Activated CD8-positive, alpha-beta memory T cell treated with anti-CD3 and anti-CD28 coated beads for 24 hours (primary cell): ENCODE measurements around the gene PDE12.

Experiments used
- DNase-seq: peaks from one replicate; pipeline ENCODE4 v3.0.0-alpha.2; 2020

Gene PDE12, protein sequence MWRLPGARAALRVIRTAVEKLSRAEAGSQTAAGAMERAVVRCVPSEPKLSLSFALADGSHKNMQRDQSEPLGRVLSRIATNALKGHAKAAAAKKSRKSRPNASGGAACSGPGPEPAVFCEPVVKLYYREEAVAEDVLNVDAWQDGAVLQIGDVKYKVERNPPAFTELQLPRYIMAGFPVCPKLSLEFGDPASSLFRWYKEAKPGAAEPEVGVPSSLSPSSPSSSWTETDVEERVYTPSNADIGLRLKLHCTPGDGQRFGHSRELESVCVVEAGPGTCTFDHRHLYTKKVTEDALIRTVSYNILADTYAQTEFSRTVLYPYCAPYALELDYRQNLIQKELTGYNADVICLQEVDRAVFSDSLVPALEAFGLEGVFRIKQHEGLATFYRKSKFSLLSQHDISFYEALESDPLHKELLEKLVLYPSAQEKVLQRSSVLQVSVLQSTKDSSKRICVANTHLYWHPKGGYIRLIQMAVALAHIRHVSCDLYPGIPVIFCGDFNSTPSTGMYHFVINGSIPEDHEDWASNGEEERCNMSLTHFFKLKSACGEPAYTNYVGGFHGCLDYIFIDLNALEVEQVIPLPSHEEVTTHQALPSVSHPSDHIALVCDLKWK

DNA sequence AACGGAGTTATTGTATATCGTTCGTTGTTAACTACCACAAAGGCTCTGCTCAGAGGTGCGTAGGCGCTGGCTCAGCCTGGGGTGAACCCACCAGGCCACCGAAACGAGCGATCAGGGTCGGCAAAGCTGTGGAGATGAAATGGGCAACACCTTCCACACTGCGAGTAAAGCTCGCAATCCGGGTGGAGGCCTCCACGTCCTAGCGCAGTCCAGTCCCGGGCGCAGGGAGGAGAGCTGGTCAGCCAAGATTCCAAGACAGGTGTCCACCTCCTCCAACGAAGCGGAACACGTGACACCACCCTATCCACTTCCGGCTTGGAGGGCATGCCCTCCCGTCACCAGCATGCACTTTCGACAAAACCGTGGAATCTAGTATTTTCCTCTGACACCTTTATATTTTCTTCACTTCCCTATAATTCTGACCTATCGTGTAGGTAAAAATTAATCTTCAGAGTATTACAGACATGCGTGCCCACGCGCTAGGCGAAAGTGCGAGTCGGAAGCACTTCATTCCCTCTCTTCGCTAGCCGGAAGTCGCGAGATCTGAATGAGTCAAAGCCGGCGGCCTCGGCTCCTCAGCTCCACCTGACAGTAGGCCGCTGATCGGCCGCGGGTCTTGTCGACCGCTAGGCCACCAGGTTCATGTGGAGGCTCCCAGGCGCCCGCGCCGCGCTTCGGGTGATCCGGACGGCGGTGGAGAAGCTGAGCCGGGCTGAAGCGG, at the start of gene PDE12:
TSS of gene PDE12 (plus strand) at position 537 of the 721 bp plus-strand sequence. CDS start at position 643, 106 bp downstream.
- peak; percentile 95 for DNase-seq

DNA sequence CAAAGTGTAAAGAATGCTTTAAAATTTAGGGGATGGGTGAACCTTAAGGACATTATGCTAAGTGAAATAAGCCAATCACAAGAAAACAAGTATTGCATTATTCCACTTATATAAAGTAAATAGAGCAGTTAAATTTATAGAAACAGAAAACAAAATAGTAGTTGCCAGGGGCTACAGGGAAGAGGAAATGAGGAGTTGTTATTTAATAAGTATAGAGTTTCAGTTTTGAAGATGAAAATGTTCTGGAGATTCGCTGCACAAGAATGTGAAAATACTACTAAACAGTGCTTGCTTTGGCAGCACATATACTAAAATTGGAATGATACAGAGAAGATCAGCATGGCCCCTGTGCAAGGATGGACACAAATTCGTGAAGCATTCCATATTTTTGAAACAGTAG, 43.9 kb upstream of the PDE12 start:
- no peak for DNase-seq

DNA sequence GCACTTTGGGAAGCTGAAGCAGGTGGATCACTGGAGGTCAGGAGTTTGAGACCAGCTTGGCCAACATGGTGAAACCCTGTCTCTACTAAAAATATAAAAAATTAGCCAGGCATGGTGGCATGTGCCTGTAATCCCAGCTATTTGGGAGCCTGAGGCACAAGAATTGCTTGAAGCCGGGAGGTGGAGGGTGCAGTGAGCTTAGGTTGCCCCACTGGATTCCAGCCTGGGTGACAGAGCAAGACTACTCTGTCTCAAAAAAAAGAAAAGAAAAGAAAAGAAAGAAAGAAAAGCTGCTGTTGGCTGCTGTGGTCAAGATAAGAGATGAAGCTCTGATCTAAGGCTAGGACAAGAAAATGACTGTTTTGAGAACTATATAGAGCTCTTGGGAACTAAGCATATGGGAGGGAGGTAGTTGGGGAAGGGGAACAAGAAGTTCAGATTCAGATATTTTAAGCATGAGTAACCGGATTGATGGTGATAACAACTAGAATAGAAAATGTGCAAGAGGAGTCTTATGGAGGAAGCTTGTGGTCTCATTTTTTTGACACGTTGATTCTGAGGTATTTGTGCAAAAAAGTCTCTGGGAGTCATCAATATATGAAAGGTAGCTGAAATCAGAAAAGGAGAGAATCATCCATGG, 37.7 kb upstream of the PDE12 start:
- no peak for DNase-seq

DNA sequence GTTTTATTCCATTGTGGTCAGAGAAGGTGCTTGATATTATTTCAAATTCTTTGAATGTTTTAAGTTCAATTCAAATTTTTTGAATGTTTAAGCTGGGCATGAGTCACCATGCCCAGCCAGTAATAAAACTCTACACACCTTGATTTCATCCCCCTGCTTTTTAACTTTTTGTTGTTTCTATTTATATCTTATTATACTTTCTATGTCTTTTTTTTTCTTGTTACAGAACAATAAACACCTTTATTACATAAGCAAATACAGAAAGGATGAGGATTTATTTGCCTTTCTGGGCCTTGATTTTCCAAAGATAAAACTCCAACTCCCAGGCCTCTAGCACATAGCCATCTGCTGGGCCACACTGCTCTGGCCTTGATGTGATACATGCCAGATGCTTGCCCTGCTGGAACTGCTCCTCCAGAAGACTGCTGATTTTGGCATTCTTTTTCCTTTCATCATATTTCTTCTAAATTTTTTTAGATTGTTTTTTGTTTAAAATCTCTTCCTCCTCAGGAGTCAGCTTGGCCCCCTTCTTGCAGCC, 25.9 kb upstream of the PDE12 start:
- DNase-seq: no peak

DNA sequence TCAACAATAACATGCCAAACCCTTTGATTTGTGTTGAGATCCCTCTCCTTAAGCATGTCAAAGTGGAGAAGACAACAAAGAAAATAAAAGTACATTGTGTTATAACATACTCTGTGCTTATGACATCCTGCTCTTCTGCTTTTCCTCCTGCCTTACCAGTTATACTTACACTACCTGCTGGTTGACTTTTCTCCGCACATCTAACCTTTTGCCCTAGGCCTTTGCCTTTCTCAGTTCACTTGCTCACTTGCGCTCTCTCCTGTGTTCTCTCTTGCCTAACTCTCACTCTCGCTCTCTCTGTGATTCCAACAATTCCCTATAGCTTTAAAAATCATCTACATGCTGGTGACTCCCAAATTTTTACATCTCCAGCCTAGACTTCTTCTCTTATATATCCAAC, 17.6 kb upstream of the PDE12 start:
- DNase-seq: no peak

DNA sequence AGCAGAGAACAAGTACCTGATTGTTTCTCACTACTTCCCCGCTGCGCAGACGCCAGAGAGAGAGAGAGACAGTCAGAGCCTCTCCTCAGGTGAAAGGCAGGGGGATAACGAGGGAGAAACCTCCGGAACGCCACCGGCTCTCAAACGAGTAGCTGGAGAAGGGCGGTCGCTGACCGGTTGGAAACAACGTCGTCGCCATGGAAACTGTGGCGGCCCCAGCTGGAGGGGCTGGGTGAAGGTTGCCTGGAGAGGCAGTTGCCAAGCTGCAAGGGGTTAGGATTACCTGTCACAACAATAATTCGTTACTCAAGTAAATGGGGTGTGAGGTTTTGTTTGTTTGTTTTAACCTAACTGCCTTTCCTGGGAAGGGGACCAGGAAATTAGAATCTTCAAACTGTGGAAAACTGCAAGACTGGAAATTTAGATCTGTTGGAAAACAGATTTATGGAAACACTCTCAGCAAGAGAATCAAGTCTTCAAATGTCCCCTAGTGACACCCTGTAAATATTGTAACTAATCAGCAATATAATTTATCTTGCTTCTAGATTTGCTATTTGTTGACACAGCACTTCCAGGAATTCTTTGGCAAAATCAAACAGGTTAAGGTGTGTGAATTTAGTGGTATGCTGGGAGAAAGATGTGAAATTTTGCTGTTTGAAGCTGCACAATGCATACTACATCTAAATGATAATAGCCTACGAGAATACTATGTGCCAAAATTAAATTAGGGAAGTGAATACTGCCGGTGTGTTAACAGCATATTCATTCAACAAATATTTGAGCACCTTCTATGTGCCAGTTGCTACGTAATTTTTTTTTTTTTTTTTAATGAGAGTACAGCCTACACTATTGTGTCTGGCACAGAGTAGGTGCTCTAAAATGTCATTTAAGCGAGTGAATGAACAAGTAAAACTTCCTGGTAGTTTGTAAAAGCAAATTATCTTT, 11.6 kb upstream of the PDE12 start, which contains the start of gene DNAH12:
TSS of gene DNAH12 (minus strand) at position 164 of the 945 bp plus-strand sequence. CDS start 1,474 bp downstream, outside the sequence.
- no peak for DNase-seq

DNA sequence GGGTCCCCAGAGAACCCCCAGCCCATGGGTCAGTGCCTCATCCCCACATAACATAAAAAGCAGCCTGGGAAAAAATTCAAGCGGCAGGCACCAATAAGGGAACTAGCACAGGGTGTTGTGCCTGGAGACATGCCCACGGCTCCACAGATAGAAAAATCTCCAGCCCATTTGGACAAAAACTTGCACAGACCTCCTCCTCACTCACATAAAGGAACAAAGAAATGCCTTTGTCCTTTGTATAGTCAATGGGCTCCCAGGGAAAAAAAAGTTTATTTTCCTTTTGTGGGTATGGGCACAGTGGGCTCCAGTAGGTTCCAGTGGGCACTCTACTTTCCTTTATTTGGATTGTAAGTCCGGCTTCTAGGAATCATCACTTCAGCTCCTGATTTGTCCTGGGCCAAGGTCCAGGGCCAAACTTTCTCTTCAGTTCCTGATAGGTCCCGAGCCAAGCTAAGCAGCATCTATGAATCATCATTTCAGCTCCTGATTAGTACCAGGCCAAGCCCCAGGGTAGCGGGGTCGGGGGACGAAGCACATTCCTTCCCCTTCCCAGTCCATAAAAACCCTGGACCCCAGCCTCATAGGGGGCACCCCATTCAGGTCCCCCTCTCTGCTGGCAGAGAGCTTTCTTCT, 10.3 kb upstream of the PDE12 start:
- no peak for DNase-seq

DNA sequence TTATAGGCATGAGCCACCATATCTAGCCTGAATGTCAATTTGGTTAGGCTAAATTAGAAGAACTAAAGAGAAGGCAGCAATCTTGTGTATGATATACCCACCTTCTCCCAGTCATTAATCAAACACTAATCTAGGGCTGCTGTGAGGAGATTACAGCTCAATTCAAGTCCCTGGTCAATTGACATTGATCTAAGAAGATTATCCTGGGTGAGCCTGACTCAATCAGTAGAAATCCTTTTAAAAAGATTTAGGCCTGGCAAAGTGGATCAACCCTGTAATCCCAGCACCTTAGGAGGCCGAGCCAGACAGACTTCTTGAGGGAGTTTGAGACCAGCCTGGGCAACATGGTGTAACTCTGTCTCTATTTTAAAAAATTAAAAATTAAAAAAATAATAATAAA, 9.5 kb upstream of the PDE12 start:
- DNase-seq: no peak

DNA sequence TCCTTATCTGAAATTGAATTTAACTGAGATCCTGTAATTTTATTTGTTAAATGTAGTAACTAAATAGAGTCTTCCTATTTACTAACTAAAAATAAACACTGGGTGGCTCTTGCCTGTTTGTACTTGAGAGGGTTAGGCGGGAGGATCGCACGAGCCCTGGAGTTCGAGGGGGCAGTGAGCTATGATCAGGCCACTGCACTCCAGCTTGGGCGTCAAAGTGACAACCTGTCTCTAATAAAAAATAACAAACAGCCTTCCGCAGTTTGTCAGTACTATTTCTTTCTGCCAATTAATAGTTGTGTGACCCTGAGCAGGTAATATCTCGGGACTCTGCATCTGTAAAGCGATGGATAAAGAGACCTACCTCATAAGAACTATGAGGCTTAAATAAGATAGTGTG, 768 bp upstream of the PDE12 start:
- peak; percentile 59 for DNase-seq

DNA sequence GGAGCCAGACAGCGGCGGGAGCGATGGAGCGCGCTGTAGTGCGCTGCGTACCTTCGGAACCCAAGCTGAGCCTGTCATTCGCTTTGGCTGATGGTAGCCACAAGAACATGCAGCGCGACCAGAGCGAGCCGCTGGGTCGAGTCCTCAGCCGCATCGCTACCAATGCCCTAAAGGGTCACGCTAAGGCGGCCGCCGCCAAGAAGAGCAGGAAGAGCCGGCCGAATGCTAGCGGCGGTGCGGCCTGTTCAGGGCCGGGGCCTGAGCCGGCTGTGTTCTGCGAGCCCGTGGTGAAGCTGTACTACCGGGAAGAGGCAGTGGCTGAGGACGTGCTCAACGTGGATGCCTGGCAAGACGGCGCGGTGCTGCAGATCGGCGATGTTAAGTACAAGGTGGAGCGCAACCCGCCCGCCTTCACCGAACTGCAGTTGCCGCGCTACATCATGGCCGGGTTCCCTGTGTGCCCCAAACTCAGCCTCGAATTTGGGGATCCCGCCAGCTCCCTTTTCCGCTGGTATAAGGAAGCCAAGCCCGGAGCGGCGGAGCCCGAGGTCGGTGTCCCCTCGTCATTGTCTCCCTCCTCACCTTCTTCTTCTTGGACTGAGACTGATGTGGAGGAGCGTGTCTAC, 498 bp downstream of the PDE12 start:
- DNase-seq: no peak

DNA sequence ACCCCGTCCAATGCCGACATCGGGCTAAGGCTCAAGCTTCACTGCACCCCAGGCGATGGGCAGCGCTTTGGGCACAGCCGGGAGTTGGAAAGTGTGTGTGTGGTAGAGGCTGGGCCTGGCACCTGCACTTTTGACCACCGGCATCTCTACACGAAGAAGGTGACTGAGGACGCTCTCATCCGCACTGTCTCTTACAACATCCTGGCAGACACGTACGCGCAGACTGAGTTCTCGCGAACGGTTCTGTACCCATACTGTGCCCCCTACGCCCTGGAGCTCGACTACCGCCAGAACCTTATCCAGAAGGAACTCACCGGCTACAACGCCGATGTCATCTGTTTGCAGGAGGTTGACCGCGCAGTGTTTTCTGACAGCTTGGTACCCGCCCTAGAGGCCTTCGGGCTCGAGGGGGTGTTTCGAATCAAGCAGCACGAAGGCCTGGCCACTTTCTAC, 1.0 kb downstream of the PDE12 start:
- peak; percentile 74 for DNase-seq

DNA sequence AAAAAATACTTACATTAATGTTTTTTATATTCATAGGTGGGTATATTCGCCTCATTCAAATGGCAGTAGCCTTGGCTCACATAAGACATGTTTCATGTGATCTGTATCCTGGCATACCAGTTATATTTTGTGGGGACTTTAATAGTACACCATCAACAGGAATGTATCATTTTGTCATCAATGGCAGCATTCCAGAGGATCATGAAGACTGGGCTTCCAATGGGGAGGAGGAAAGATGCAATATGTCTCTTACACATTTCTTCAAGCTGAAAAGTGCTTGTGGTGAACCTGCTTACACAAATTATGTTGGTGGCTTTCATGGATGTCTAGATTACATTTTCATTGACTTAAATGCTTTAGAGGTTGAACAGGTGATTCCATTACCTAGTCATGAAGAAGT, 3.5 kb downstream of the PDE12 start:
- no peak for DNase-seq

DNA sequence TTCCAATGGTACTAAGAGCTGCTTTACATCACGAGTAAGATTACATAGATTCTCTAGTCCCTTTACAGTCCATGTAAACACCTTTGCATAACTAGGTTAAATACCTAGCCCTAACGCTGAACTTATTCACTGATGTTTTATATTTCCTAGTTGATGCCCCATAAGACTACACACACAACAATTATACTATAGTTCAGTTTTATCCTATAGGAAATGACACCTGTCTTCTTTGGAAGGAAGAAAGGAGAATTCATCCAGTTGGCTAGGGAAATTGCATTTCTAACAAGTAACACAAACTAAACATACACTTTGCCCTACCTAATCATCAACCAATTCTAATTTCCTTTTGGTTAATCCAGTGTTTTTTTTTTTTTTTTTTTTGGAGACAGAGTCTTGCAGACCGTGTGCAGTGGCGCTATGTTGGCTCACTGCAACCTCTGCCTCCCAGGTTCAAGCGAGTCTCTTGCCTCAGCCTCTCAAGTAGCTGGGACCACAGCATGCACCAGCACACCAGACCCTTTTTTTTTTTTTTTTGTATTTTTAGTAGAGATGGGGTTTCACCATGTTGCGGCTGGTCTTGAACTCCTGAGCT, 13.9 kb downstream of the PDE12 start:
- no peak for DNase-seq

DNA sequence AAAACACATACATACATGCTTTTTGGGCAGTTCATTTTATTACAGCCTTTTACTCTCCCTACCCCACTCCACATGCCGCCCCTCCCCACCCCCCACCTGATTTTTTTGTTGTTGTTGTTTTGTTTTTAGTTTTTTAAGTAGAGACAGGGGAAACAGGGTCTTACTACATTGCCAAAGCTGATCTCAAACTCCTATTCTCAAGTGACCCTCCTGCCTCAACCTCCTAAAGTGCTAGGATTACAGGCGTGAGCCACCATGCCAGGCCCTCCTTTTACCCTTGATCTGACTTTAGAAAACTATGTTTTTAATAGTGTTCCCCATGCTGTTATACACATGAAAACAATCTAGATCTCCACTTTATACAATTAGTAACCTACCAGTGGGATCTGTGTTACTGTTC, 14.8 kb downstream of the PDE12 start:
- no peak for DNase-seq

DNA sequence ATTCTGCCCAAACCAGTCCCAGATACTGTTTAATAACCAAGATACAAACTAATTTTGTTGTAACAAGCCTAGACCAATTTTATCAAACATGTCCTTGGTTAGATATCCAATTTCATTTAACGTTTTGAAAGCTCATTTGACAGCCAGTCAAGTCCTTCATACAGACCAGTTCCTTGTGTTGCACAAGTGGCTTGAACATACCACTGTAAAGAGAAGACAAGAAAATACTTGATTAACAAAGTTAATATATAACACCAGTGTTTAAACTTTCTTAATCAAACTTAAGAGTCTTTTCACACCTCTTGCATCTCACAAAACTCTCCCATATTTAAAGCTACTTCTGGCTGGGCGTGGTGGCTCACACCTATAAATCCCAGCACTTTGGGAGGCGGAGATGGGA, 16.0 kb downstream of the PDE12 start:
- no peak for DNase-seq

DNA sequence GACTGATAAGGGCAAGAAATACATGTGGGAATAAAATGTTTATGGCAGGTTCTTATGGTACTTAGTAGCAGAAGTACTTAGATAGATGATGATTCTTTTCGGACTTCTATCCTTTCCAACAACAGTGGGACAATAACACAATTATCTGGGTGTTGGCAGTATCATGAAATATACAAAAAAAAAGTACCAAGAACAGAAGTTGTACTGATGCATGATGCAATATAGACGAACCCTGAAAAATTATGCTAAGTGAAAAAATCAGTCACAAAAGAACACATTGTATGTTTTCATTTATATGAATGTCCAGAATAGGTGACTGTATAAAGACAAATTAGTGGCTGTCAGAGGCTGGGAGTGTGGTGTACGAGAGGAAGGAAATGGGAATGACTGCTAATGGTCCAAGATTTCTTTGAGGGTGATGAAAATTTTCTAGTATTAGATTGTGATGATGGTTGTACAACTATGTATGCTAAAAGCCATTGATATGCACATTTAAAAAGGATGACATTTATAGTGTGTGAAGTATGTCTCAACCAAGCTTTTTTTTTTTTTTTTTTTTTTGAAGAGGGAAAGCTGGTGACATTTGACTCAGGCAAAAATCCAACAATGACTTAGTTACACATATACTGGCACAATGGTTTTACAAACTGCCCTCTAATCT, 20.0 kb downstream of the PDE12 start:
- DNase-seq: no peak

DNA sequence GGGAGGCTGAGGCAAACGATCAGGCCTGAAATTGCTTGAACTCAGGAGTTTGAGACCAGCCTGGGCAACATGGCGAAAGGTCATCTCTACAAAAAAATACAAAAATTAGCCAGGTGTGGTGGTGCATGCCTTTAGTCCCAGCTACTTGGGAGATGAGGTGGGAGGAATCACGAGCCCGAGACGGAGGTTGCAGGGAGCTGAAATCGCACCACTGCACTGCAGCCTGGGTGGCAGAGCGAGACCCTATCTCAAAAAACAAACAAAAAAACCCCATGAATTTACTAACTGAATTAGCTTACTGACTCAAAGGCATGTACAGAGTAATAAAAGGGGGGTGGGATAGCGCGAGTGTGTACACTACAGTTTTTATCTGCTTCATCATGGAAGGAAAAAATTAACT, 21.7 kb downstream of the PDE12 start:
- no peak for DNase-seq

DNA sequence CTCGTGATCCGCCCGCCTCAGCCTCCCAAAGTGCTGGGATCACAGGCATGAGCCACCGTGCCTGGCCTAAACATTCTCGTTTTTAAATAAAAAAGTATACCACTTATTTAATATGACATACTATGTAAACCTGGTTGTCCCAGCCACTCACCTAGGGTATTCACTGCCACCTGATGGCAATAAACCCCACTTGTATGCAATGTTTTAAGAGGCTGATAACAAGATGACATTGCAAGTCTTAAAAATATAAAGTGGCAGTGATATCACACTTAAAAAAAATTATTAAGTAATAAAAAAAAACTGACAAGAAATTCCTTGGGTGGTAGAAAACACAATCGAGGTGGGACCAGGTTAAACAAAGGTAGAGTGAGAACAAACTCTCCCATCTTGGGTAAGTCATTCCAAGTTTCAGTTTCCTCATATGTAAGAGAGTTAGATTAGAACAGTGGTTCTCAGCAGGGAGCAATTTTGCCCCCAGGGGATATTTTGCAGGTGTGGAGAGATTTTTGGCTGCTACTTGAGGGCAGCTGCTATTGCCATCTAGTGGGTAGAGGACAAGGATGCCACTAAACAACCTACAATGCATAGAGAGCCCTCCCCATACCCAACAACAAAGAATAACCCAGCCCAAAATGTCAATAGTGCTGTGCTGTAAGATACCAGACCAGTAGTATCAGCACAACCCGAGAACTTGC, 26.5 kb downstream of the PDE12 start:
- no peak for DNase-seq

DNA sequence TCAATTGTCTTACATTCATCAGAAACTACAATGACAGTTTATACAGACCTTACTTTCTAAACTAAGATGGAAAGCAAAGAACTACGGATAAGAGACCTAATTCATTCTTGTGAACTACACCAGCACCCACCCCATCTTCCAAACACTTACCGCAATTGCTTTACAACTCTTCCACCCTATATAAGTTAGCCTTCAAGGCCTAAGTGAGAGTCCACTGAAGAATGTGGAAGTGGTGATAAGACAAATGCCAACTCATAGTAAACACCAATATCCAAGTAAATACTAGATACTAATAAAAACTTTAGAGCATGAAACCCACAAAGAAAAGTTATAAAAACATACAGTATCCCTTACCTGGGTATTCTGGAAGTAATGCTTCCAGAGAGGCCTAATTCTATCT, 27.5 kb downstream of the PDE12 start:
- no peak for DNase-seq
